Choroid plexus epithelial cell (primary cell): ENCODE measurements around the gene WSB1.

ENCODE experiments used
- DNase-seq: peaks from one replicate; pipeline ENCODE4 v3.0.0-alpha.2; 2010; ENCODE audit warnings: low read depth
- H3K4me3 ChIP-seq: 2 replicates; pipeline ENCODE4 v1.5.1; 2011; ENCODE audit warnings: low read depth, mild to moderate bottlenecking, control low read depth, low read length, moderate library complexity
- TF ChIP-seq, protein P1 (sequence below): conservative IDR thresholded peaks from 2 replicates; pipeline ENCODE4 v1.5.1; 2011; ENCODE audit warnings: low read depth, mild to moderate bottlenecking, control low read depth, inconsistent platforms, low read length, moderate library complexity

Gene WSB1

DNA sequence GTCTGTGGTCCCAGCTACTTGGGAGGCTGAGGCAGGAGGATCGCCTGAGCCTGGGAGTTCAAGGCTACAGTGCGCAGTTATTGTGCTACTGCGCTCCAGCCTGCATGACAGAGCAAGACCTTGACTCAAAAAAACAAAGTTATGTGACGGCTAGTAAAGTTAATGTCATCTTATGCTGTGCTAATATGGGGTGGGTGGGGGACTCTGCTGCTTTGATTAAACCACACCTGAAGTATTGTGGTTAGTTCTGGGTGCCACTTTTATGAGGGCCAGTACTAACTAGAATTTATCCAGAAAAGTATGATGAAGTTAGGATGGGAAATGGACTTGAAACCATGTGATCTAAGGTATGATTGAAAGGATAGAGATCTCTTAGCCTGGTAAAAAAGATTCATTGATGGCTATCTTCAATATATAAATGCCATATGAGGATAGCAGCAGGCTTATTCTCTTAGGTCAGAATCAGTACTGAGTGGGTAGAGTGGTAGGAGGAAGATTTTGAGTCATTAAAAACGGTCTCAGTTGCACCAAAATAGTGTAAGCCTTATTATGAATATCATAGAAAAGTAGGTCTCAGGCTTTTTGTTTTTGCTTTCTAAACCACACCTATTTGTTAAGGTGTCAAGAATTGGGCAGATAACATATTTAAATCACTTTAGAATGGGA is 5.6 kb downstream of the WSB1 start:
- DNase-seq, result no peak
- H3K4me3 ChIP-seq, result no peak overlapping the region
- TF ChIP-seq, protein P1, sequence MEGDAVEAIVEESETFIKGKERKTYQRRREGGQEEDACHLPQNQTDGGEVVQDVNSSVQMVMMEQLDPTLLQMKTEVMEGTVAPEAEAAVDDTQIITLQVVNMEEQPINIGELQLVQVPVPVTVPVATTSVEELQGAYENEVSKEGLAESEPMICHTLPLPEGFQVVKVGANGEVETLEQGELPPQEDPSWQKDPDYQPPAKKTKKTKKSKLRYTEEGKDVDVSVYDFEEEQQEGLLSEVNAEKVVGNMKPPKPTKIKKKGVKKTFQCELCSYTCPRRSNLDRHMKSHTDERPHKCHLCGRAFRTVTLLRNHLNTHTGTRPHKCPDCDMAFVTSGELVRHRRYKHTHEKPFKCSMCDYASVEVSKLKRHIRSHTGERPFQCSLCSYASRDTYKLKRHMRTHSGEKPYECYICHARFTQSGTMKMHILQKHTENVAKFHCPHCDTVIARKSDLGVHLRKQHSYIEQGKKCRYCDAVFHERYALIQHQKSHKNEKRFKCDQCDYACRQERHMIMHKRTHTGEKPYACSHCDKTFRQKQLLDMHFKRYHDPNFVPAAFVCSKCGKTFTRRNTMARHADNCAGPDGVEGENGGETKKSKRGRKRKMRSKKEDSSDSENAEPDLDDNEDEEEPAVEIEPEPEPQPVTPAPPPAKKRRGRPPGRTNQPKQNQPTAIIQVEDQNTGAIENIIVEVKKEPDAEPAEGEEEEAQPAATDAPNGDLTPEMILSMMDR, result no peak

DNA sequence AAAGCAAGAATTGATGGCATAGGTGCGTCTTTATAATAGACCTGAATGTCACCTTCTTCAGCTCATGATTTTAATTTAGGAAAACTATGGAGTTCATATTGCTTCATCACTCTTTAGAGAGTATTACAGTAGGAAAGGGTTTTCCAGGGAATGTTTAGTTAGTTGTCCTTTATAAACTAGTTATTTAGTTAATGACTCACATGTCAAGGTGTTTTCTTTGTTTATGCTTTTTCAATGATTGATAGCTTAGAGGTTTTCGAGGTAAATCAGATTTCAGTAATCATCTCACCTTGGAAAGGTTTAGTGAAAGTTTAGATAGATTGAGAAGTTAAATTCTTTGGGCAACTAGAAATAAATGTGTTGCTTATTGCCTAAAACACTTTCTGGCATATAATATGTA is 9.8 kb downstream of the WSB1 start:
- no peak for DNase-seq
- TF ChIP-seq, protein P1, result no peak
- no peak overlapping the region for H3K4me3 ChIP-seq

DNA sequence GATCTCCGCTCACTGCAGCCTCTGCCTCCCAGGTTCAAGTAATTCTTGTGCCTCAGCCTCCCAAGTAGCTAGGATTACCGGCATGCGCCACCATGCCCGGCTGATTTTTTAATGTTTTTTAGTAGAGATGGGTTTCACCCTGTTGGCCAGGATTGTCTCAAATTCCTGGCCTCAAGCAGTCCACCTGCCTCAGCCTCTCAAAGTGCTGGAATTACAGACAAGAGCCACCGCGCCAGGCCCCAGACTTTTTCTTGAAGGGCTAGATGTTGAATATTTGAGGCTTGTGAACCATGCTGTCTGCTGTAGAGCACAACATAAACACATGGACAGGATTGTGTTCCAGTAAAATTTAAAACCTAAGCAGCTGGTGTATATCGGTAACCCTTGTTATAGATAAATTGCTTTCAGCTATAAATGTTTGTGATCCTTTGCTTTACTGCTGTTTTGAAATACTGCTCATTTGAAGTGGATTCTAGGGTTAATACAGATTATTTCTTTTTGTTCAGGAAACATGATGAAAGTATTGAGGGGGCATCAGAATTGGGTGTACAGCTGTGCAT is 12.4 kb downstream of the WSB1 start:
- H3K4me3 ChIP-seq, result no peak overlapping the region
- TF ChIP-seq, protein P1, result no peak

DNA sequence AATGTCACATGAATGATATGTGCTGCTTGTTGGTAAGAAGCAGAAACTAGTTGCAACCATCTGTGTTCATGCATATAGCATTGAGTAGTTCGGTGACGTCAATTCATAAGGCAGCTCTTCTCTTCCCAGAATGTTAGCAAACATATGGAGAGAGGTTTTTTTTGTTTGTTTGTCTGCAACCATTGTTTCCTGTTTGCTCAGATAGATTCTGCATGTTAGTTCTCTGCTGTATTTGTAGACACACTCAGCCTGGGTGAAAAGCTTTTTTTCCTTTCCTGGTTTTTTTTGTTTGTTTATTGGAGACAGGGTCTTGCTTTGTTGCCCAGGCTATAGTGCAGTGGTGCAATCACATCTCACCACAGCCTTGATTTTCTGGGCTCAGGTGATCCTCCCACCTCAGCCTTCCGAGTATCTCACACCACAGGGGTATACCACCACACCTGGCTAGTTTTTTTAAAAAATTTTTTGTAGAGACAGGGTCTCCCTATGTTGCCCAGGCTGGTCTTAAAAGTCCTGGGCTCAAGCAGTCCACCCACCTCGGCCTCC is 16.7 kb downstream of the WSB1 start:
- TF ChIP-seq, protein P1, result no peak
- no peak for DNase-seq
- no peak overlapping the region for H3K4me3 ChIP-seq

More for the DNA sequence above, 12.4 kb downstream of the WSB1 start:
- DNase-seq, result no peak

DNA sequence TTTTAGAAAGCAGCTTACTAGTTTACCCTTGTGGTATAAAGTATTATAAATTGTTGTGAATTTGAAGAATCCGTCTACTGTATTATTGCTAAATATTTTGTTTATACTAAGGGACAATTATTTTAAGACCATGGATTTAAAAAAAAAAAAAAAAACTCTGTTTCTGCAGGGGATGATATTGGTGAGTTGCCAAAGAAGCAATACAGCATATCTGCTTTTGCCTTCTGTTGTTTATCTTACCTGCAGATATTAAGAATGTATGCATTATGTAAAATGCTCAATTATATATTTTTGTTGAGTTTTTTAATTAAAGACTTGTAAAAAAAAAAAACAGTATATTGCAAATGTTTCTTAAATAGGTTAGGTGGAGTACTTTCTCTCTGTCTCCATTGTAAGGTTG is 19.4 kb downstream of the WSB1 start:
- H3K4me3 ChIP-seq, result no peak overlapping the region
- TF ChIP-seq, protein P1, result no peak
- DNase-seq, result no peak

DNA sequence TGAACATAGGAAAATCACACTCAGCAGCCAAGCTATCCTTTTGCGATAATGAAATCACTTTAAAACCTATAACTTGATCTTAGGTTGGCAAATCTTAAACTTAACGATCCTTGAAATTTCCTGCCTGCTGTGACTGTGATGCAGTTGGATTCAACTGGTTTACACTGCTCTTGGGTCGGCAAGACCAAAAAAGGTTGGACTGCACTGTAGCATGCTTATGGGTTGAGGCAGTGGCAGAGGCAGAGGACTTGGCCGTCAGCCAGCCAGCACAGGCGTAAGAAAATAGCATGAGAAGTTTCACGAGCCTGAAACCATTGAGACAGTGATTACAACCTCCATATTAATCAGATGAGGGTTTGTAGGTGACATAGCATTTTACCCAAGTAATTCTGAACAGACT is 21.4 kb downstream of the WSB1 start:
- H3K4me3 ChIP-seq, result no peak overlapping the region
- TF ChIP-seq, protein P1, result no peak
- DNase-seq, result peak; percentile 94

DNA sequence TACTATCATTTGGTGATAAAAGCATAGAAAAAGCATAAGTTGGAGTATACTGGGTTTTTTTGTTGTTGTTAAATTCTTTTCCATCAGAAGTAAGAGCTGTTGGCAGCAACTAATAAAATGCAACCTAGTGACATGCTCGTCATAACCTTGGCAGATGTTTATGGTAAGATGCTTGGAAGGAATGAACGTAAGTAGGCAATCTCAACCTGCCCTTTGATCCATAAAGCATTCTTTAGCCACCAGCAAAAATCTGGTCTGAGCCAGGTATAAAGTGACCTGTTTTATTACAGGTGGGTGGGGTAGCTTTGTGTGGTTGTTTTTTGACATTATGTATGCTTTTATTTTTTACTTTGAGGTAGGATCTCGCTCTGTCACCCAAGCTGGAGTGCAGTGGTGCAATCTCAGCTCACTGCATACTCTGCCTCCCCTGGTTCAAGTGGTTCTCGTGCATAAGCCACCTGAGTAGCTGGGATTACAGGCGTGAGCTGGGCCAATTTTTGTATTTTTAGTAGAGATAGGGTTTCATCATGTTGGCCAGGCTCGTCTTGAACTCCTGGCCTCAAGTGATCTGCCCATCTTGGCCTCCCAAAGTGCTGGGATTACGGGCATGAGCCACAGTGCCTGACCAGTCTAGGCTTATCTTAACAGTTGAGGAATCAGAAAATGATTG is 22.0 kb downstream of the WSB1 start:
- H3K4me3 ChIP-seq, result no peak overlapping the region
- TF ChIP-seq, protein P1, result no peak
- DNase-seq, result no peak
